Measurements from ENCODE around the gene ELOA.
"Not testable (repeated sequence)": the region's sequence is repeated elsewhere in the genome, so short reads cannot be mapped to it uniquely, and the experiment has no call there.

Gene ELOA

GRCh38 chr1:23802809-23803342 is 59.6 kb downstream of the ELOA start:
- FAIRE-seq, result not testable (repeated sequence)

- FAIRE-seq, result no peak
Measured at GRCh38 chr1:23803674-23804073, 60.4 kb downstream of the ELOA start.

- FAIRE-seq, result no peak
Measured at GRCh38 chr1:23804183-23804835, 61.0 kb downstream of the ELOA start.

GRCh38 chr1:23805025-23805424 is 61.8 kb downstream of the ELOA start:
- FAIRE-seq, result no peak

GRCh38 chr1:23806280-23806679 is 63.0 kb downstream of the ELOA start:
- FAIRE-seq, result no peak

GRCh38 chr1:23807453-23807852 is 64.2 kb downstream of the ELOA start:
- no peak for FAIRE-seq

- FAIRE-seq, result no peak
Measured at GRCh38 chr1:23809751-23810171, 66.5 kb downstream of the ELOA start.

GRCh38 chr1:23810818-23811540 is 67.7 kb downstream of the ELOA start:
- no peak for FAIRE-seq
